ENCODE results near the gene SSB. TPM values are rescaled to one million over a fixed set of nuclear protein-coding genes. Genes with fewer than 3 reads are reported as not detected.
A peak's percentile ranks its signal among the peaks of the same experiment; 100 is the strongest.
"Not testable (repeated sequence)": the region's sequence is repeated elsewhere in the genome, so short reads cannot be mapped to it uniquely, and the experiment has no call there.

Gene SSB
- polyA plus RNA-seq, 4 donors = 182 to 213 (median 206) TPM

DNA sequence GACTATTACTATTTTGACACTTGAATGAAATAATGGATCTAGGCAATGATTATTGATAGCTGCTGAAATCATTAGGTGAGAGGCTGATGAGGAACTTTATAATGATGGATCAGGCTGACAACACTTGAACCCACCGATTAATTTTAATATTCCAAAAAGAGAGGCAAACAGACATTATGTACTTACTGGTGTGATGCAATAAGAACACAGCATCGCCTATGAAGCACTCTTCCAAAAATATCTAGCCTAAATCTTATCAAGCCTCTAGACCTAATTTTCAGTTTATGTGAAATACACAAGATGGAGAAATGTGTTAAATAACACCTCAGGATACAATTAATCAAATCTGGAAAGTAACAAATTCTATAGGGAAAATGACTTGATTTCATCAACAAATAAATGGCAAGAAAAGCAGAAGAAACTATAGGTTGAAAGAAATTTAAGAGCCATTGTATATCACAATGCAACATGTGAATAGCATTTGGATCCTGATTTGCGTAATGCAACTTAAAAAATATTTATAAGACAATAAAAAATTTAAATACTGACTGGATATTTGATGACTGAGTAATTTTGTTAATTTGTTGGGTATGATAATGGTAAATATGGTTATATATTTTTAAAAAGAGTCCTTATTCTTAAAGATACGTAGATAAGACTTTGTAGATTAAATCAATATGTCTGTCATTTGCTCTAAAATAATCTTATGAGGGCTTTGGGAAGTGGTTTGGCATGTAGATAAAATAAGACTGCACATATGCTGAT is 17.2 kb upstream of the SSB start:
- DNase-seq (ENCODE audit: low read depth in 4 of 4, low spot score in 3 of 4) = no peak

- DNase-seq (ENCODE audit: low read depth in 4 of 4, low spot score in 3 of 4) = no peak
Measured at GRCh38 chr2:169782513-169782912, 16.2 kb upstream of the SSB start.

DNA sequence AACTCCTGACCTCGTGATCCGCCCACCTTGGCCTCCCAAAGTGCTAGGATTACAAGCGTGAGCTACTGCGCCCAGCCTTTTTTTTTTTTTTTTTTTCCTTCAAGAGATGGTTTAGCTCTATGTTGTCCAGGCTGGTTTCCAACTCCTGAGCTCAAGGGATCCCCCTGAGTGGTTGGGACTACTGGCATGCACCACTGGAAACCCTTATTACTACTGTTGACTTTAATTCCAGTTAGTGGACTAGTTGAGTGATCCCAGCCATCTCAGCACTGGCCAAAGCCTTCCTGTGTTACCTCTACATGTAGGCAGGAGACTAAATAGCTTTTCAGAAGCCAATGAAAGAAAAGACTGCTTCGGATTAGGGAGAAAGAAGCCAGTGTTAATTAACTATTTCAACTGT is 8.1 kb upstream of the SSB start:
- no peak for DNase-seq (ENCODE audit: low read depth in 4 of 4, low spot score in 3 of 4)

DNA sequence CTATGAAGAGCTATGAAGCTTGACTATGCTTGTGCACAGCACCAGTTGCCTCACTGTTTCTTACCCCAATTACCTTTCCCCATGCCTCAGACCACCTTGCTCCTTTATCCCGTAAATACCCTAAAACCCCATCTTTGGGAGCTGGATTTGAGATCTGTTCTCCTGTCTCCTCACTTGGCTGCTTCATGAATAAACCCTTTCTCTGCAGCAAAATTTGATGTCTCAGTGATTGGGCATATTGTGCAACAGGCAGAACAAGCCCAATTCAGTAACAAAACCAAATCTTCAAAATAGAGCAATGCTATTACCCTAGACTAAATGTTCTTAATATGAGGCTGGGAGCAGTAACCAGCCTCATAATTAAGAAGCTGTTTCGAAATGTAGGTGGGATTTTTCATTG is 3.5 kb upstream of the SSB start:
- no peak for DNase-seq (ENCODE audit: low read depth in 4 of 4, low spot score in 3 of 4)

GRCh38 chr2:169796441-169796840 is 2.2 kb upstream of the SSB start:
- DNase-seq (ENCODE audit: low read depth in 4 of 4, low spot score in 3 of 4) = no peak

DNA sequence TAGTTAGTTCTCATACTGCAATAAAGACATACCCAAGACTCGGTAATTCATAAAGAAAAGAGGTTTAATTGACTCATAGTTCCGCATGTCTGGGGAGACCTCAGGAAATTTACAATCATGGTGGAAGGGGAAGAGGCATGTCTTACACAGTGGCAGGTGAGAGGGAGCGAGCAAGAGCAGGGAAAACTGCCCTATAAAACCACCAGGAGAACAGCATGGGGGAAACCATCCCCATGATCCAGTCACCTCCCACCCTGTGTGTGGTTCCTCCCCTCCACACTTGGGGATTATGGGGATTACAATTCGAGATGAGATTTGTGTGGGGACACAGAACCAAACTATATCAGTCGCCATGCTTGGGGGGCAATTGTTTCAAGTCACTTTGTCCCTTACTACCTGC is 1.1 kb upstream of the SSB start:
- DNase-seq (ENCODE audit: low read depth in 4 of 4, low spot score in 3 of 4) = no peak

DNA sequence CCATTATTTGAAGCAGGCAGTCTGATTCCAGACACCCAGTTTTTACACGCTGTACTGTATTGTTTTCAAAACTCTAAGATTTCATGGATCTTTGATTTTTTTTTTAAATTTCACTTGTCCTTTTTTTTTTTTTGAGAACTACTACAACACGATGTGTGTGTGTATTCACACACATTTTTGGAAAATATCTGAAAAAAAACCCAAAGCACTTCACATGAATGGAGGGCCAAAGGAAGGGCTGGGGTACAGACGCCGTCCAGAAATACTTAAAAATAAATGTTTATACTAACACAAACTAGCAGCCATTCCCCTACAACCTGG is 314 bp upstream of the SSB start:
- no peak for DNase-seq (ENCODE audit: low read depth in 4 of 4, low spot score in 3 of 4)

- DNase-seq (ENCODE audit: low read depth in 4 of 4, low spot score in 3 of 4) = no peak
Measured at GRCh38 chr2:169803480-169803879, 4.8 kb downstream of the SSB start.

- no peak for DNase-seq (ENCODE audit: low read depth in 4 of 4, low spot score in 3 of 4)
Measured at GRCh38 chr2:169806586-169806985, 7.9 kb downstream of the SSB start.

- no peak for DNase-seq (ENCODE audit: low read depth in 4 of 4, low spot score in 3 of 4)
Measured at GRCh38 chr2:169808221-169808620, 9.6 kb downstream of the SSB start.

GRCh38 chr2:169815849-169816248 is 17.2 kb downstream of the SSB start:
- no peak for DNase-seq (ENCODE audit: low read depth in 4 of 4, low spot score in 3 of 4)

- DNase-seq (ENCODE audit: low read depth in 4 of 4, low spot score in 3 of 4) = not testable (repeated sequence)
Measured at GRCh38 chr2:169816961-169817360, 18.3 kb downstream of the SSB start.

- DNase-seq (ENCODE audit: low read depth in 4 of 4, low spot score in 3 of 4) = not testable (repeated sequence)
Measured at GRCh38 chr2:169817369-169817768, 18.7 kb downstream of the SSB start.

DNA sequence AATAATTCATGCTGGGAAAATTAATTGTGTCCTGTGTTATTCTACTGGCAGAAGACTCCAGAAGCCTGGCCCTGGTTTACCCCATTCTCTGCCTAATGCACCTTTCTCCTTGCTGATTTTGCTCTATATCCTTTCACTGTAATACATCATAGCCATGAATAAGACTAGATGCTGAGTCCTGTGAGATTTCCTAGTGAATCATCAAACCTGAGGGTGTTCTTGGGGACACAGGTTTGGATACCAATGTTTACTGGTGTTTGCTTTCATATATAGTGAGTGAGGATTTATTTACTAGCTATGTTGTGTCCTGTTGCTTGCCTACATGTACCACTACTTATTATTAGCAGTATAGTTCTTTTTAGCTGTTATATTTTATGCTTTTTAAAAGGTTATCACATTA is 19.6 kb downstream of the SSB start:
- no peak for DNase-seq (ENCODE audit: low read depth in 4 of 4, low spot score in 3 of 4)

DNA sequence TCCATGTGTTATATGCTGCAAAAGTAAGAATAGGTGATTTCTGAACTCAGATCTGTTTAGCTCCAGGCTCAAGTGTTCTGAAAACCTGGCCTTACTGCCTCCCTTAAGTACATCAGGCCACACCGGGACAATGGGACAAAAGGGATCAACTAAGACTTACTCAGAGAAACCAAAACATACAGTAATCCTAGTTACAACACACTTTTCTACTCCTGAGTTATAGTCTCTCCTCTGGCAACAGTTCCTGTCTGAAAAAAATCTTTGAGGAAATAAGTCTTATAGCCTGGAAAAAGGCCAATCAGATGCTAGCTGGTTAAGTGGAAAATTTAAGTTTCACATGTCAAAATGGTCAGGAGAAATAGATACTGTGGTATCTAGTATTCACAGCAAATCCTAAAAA is 20.4 kb downstream of the SSB start:
- DNase-seq (ENCODE audit: low read depth in 4 of 4, low spot score in 3 of 4) = no peak

- DNase-seq (ENCODE audit: low read depth in 4 of 4, low spot score in 3 of 4) = not testable (repeated sequence)
Measured at GRCh38 chr2:169820101-169820500, 21.4 kb downstream of the SSB start.

DNA sequence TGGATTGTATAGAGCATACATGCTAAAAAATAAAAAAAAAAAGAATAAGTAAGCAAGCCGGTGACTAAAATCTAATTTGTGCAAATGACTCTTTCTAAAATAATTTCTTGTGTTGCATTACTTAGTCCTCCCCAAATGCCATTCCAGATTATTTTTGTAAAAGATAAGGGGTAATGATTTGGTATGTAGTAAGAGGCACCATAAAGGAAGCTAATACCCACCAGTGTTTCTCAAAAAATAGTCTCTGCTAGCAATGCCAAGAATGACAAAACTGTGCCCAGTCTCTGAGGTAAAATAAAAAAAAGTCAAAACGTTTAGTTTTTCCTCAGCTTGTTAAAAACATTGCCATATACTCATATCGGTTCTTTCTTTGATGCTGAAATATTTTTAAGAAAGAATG is 23.4 kb downstream of the SSB start:
- DNase-seq (ENCODE audit: low read depth in 4 of 4, low spot score in 3 of 4) = no peak

GRCh38 chr2:169822785-169823392 is 24.2 kb downstream of the SSB start:
- no peak for DNase-seq (ENCODE audit: low read depth in 4 of 4, low spot score in 3 of 4)

DNA sequence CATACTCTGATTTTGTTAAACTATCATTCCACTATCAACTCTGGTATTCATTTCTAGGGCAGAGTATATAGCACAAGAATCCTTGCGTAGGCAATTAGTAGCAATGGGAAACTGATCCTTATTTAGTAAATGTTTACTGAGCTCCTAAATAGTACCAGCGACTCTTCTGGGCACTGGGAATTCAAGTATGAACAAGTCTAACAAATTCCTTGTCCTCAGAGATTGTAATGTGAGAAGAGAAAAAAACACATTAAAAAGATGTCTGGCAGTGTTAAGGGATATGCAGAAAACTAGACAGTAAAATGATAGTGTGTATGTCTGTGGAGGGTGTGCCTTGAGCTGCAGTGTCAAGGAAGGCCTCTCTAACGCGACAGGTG is 25.3 kb downstream of the SSB start:
- DNase-seq (ENCODE audit: low read depth in 4 of 4, low spot score in 3 of 4) = no peak

GRCh38 chr2:169824373-169825333 is 26.0 kb downstream of the SSB start, which contains the start of gene METTL5:
METTL5 (minus strand) TSS chr2:169824905; CDS start chr2:169824597, 308 bp downstream.
- peak; percentile 8 to 76 (median 70) for DNase-seq (ENCODE audit: low read depth in 4 of 4, low spot score in 3 of 4)

All from right renal pelvis (tissue), 4 donors.